WTC11 (cell line): Measurements from ENCODE around the gene ENTREP1. TPM values are rescaled to one million over a fixed set of nuclear protein-coding genes. Genes with fewer than 3 reads are reported as not detected.

Source experiments
- ATAC-seq: fragments of 200-7000 bp; cut with Tn5 transposase; 2 replicates; pipeline ENCODE4 v1.10.0; 2021; ENCODE audit warnings: mild to moderate bottlenecking, moderate library complexity
- CTCF ChIA-PET: fragments of 300-600 bp; sonication (Branson Sonifier 250); formaldehyde crosslinking; loops from one replicate; lab custom pipeline; 2021; ENCODE audit warnings: antibody characterized with exemption; lab: Charles Lee
- POLR2A ChIA-PET: fragments of 350-600 bp; sonication (Branson Sonifier 250); formaldehyde crosslinking; loops from one replicate; lab custom pipeline; 2021; ENCODE audit warnings: antibody characterized with exemption; lab: Charles Lee
- DNase-seq: peaks from one replicate; pipeline ENCODE4 v3.0.0; 2021; ENCODE audit warnings: low spot score
- H3K27ac Mint-ChIP-seq: 2 replicates; pipeline ENCODE4 v1.8.0; 2021; ENCODE audit warnings: mixed read lengths
- H3K27me3 Mint-ChIP-seq: 2 replicates; pipeline ENCODE4 v1.8.0; 2021; ENCODE audit warnings: low read depth, mild to moderate bottlenecking, moderate library complexity, mixed read lengths
- H3K36me3 Mint-ChIP-seq: 2 replicates; pipeline ENCODE4 v1.8.0; 2021; ENCODE audit warnings: mixed read lengths
- H3K4me1 Mint-ChIP-seq: 2 replicates; pipeline ENCODE4 v1.8.0; 2022; ENCODE audit warnings: mixed read lengths
- H3K4me3 Mint-ChIP-seq: 2 replicates; pipeline ENCODE4 v1.8.0; 2021; ENCODE audit warnings: mild to moderate bottlenecking, moderate library complexity, mixed read lengths
- H3K9me3 Mint-ChIP-seq: 2 replicates; pipeline ENCODE4 v1.8.0; 2021; ENCODE audit warnings: mixed read lengths
- CBFB ChIP-seq: sonication (generic); formaldehyde crosslinking; IDR thresholded peaks from 2 replicates; pipeline ENCODE4 v1.8.1; 2022; ENCODE audit warnings: mild to moderate bottlenecking, low read depth, missing genetic modification reagents
- CREB1 ChIP-seq: sonication (generic); formaldehyde crosslinking; IDR thresholded peaks from 2 replicates; pipeline ENCODE4 v1.8.0; 2023; ENCODE audit warnings: mild to moderate bottlenecking, missing genetic modification reagents
- CREM ChIP-seq: sonication (generic); formaldehyde crosslinking; IDR thresholded peaks from 2 replicates; pipeline ENCODE4 v1.8.1; 2022; ENCODE audit warnings: mild to moderate bottlenecking, missing genetic modification reagents, moderate library complexity
- ELF4 ChIP-seq: sonication (generic); formaldehyde crosslinking; IDR thresholded peaks from 2 replicates; pipeline ENCODE4 v1.8.1; 2022; ENCODE audit warnings: low read depth, mild to moderate bottlenecking, moderate library complexity, missing genetic modification reagents
- IRF2 ChIP-seq: sonication (generic); formaldehyde crosslinking; IDR thresholded peaks from 2 replicates; pipeline ENCODE4 v1.8.0; 2022; ENCODE audit warnings: low read depth, missing genetic modification reagents, borderline replicate concordance
- KAT7 ChIP-seq: sonication (generic); formaldehyde crosslinking; IDR thresholded peaks from 2 replicates; pipeline ENCODE4 v1.8.1; 2023; ENCODE audit warnings: missing genetic modification reagents, mild to moderate bottlenecking, borderline replicate concordance
- MXD4 ChIP-seq: fragments of 250-450 bp; sonication (Bioruptor Pico); IDR thresholded peaks from 2 replicates; pipeline ENCODE4 v1.8.0; 2021; ENCODE audit warnings: mild to moderate bottlenecking, moderate library complexity, borderline replicate concordance
- MYBL2 ChIP-seq: sonication (generic); formaldehyde crosslinking; IDR thresholded peaks from 2 replicates; pipeline ENCODE4 v1.8.1; 2023; ENCODE audit warnings: mild to moderate bottlenecking, moderate library complexity, missing genetic modification reagents
- NFYB ChIP-seq: sonication (generic); formaldehyde crosslinking; conservative IDR thresholded peaks from 2 replicates; pipeline ENCODE4 v1.8.0; 2022; ENCODE audit warnings: low read depth, missing genetic modification reagents
- NR1H2 ChIP-seq: sonication (generic); formaldehyde crosslinking; IDR thresholded peaks from 2 replicates; pipeline ENCODE4 v1.9.0; 2021; ENCODE audit warnings: mild to moderate bottlenecking, moderate library complexity, missing genetic modification reagents
- RORB ChIP-seq: fragments of 250-450 bp; sonication (Bioruptor Pico); IDR thresholded peaks from 2 replicates; pipeline ENCODE4 v1.9.0; 2021; ENCODE audit warnings: mild to moderate bottlenecking
- SOX15 ChIP-seq: fragments of 250-450 bp; sonication (Bioruptor Pico); IDR thresholded peaks from 2 replicates; pipeline ENCODE4 v1.9.0; 2021; ENCODE audit warnings: mild to moderate bottlenecking
- SP1 ChIP-seq: sonication (generic); formaldehyde crosslinking; conservative IDR thresholded peaks from 2 replicates; pipeline ENCODE4 v1.8.1; 2022; ENCODE audit warnings: missing genetic modification reagents
- TCF7 ChIP-seq: sonication (generic); formaldehyde crosslinking; IDR thresholded peaks from 2 replicates; pipeline ENCODE4 v1.8.0; 2022; ENCODE audit warnings: mild to moderate bottlenecking, low read depth, missing genetic modification reagents, moderate library complexity
- TEAD4 ChIP-seq: sonication (generic); formaldehyde crosslinking; IDR thresholded peaks from 2 replicates; pipeline ENCODE4 v1.8.0; 2022; ENCODE audit warnings: mild to moderate bottlenecking, missing genetic modification reagents
- TP53 ChIP-seq: sonication (generic); formaldehyde crosslinking; IDR thresholded peaks from 2 replicates; pipeline ENCODE4 v1.8.1; 2023; ENCODE audit warnings: mild to moderate bottlenecking, missing genetic modification reagents
- total RNA-seq: library from RNA; stranded (reverse); gene quantifications from 3 replicates; pipeline ENCODE4 v1.2.3, GENCODE V29; 2021
- TF ChIP-seq, protein P1 (sequence below): sonication (generic); formaldehyde crosslinking; IDR thresholded peaks from 2 replicates; pipeline ENCODE4 v1.8.1; 2022; ENCODE audit warnings: low read depth, mild to moderate bottlenecking, moderate library complexity, missing genetic modification reagents, borderline replicate concordance
- TF ChIP-seq, protein P2 (sequence below): fragments of 250-450 bp; sonication (Bioruptor Pico); conservative IDR thresholded peaks from 2 replicates; pipeline ENCODE4 v1.9.0; 2021; ENCODE audit warnings: mild to moderate bottlenecking
- TF ChIP-seq, protein P3 (sequence below): sonication (generic); formaldehyde crosslinking; conservative IDR thresholded peaks from 2 replicates; pipeline ENCODE4 v1.8.1; 2022; ENCODE audit warnings: mild to moderate bottlenecking, missing genetic modification reagents
- TF ChIP-seq, protein P4 (sequence below): sonication (generic); formaldehyde crosslinking; IDR thresholded peaks from 2 replicates; pipeline ENCODE4 v1.8.0; 2022; ENCODE audit warnings: mild to moderate bottlenecking, missing genetic modification reagents
- TF ChIP-seq, protein P5 (sequence below): sonication (generic); formaldehyde crosslinking; IDR thresholded peaks from 2 replicates; pipeline ENCODE4 v1.8.1; 2023; ENCODE audit warnings: mild to moderate bottlenecking, missing genetic modification reagents, moderate library complexity
- TF ChIP-seq, protein P6 (sequence below): sonication (generic); formaldehyde crosslinking; conservative IDR thresholded peaks from 2 replicates; pipeline ENCODE4 v1.8.1; 2023; ENCODE audit warnings: mild to moderate bottlenecking, low read depth, missing genetic modification reagents, moderate library complexity

The ENTREP1 gene
- total RNA-seq, 1 experiment from 2014 or later, result 22.4 TPM

DNA sequence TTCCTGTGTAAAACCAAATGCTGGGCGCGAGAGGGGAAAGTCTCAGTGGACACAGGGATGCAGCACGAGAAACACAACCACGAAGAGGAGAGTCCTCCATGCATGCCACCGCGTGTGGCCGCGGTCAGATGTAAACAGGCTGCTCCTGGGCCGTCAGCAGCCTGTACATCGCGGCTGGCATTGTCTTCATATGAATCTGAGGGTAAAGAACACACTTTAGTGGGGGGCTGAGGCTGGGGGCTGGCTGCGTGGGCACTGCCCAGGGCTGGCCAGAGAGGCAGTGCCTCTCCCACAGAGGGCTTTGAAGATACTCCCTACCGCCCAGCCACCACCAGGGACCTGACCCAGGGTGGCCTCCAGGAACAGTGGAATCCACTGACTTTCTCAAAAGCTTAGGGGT lies 106.2 kb downstream of the ENTREP1 start (continued):
- TF ChIP-seq MXD4 (CRISPR knock-in tag) (no peak), MYBL2 (CRISPR knock-in tag) (no peak)
- TF ChIP-seq, all 79 proteins: peak for 0

DNA sequence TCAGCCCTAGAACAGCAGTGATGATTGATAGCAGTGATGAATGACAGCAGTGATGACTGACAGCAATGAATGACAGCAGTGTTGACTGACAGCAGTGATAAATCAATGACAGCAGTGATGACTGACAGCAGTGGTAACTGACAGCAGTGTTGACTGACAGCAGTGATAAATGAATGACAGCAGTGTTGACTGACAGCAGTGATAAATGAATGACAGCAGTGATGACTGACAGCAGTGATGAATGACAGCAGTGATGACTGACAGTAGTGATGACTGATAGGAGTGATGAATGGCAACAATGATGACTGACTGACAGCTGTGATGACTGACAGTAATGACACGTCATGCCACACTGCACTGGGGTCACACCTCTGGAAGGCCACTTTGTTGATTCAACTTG lies 106.8 kb downstream of the ENTREP1 start:
- no peak for DNase-seq
- Mint-ChIP-seq H3K4me1 (peaks cover 4% of the 10 kb centered on the region), H3K4me3 (no peak overlapping the region), H3K36me3 (peaks cover 4% of the 10 kb centered on the region; the same call in 1 of the 2 replicates), H3K27me3 (peaks cover 2% of the 10 kb centered on the region; the same call in 1 of the 2 replicates), H3K9me3 (peaks cover 4% of the 10 kb centered on the region), H3K27ac (no peak overlapping the region)
- ChIA-PET POLR2A (no interaction called here), CTCF (interaction anchor here (1.0 to 1.5 kb wide), 2 partner anchors 10 to 241 kb away, joined by 3 read pairs; no protein-coding TSS in a partner anchor)
- no peak for ATAC-seq
- TF ChIP-seq NFYB (CRISPR knock-in tag), result no peak
- TF ChIP-seq, protein P1, sequence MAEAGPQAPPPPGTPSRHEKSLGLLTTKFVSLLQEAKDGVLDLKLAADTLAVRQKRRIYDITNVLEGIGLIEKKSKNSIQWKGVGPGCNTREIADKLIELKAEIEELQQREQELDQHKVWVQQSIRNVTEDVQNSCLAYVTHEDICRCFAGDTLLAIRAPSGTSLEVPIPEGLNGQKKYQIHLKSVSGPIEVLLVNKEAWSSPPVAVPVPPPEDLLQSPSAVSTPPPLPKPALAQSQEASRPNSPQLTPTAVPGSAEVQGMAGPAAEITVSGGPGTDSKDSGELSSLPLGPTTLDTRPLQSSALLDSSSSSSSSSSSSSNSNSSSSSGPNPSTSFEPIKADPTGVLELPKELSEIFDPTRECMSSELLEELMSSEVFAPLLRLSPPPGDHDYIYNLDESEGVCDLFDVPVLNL (CRISPR knock-in tag), result no peak
- TF ChIP-seq SOX15 (CRISPR knock-in tag), result no peak
- TF ChIP-seq, protein P2, sequence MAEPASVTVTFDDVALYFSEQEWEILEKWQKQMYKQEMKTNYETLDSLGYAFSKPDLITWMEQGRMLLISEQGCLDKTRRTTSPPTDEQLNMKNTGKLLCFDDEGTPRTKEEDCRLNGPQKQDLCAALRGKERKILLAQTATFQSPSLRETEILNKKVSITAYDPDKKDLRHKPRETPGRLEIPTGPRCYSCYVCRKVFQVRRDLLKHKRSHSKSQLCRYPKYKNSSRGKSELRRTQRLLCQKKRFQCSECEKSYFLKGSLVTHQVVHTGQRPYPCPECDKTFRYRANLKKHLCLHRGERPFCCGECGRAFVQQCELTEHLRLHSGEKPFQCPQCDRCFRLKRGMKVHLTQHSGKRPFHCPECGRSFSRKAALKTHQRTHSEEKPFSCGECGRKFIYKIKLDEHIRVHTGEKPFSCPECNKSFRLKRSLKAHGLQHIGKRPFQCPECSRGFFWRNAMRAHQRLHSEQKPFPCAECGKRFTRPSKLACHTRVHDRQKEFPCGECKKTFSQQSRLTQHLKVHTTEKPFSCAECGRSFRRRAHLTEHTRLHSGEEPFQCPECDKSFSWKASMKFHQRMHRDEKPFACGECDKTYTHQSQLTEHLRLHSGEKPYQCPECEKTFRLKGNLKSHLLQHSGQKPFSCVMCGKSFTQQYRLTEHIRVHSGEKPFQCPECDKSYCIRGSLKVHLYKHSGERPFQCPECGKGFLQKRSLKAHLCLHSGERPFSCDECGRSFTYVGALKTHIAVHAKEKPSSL (CRISPR knock-in tag), result no peak
- no peak for TF ChIP-seq TP53 (CRISPR knock-in tag)
- no peak for TF ChIP-seq NR1H2
- TF ChIP-seq TEAD4 (CRISPR knock-in tag), result no peak
- TF ChIP-seq, protein P3, sequence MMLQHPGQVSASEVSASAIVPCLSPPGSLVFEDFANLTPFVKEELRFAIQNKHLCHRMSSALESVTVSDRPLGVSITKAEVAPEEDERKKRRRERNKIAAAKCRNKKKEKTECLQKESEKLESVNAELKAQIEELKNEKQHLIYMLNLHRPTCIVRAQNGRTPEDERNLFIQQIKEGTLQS, result no peak
- TF ChIP-seq SP1, result no peak
- TF ChIP-seq MXD4 (CRISPR knock-in tag), result no peak
- TF ChIP-seq, protein P4, sequence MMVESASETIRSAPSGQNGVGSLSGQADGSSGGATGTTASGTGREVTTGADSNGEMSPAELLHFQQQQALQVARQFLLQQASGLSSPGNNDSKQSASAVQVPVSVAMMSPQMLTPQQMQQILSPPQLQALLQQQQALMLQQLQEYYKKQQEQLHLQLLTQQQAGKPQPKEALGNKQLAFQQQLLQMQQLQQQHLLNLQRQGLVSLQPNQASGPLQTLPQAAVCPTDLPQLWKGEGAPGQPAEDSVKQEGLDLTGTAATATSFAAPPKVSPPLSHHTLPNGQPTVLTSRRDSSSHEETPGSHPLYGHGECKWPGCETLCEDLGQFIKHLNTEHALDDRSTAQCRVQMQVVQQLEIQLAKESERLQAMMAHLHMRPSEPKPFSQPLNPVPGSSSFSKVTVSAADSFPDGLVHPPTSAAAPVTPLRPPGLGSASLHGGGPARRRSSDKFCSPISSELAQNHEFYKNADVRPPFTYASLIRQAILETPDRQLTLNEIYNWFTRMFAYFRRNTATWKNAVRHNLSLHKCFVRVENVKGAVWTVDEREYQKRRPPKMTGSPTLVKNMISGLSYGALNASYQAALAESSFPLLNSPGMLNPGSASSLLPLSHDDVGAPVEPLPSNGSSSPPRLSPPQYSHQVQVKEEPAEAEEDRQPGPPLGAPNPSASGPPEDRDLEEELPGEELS, result no peak
- no peak for TF ChIP-seq RORB
- TF ChIP-seq ELF4 (CRISPR knock-in tag), result no peak
- TF ChIP-seq CBFB, result no peak
- TF ChIP-seq CREB1 (CRISPR knock-in tag), result no peak

DNA sequence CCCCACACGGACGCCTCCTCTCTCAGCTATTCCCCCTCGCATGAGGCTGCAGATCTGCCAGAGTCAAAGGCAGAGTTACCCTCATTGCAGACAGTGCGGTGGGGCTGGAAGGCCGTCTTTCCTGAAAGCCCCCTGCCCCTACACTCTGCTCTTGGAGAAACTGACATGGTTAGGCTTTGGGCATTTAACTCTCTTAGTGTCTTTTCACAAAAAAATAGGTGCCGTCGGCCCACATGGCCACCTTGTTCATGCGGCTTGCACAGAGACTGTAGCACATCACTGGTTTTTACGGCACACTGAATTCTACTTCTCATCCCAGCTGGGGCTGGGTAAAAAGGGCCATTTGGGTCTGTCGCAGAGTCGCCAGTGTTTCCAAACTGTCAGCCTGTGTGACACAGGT lies 107.6 kb downstream of the ENTREP1 start:
- Mint-ChIP-seq H3K27ac (no peak overlapping the region), H3K9me3 (peaks cover 4% of the 10 kb centered on the region), H3K4me1 (peaks cover 4% of the 10 kb centered on the region), H3K27me3 (peaks cover 2% of the 10 kb centered on the region; the same call in 1 of the 2 replicates), H3K4me3 (no peak overlapping the region), H3K36me3 (peaks cover 4% of the 10 kb centered on the region; the same call in 1 of the 2 replicates)
- no peak for DNase-seq
- ChIA-PET POLR2A (no interaction called here), CTCF (interaction anchor here (1.0 to 1.5 kb wide), 2 partner anchors 10 to 240 kb away, joined by 3 read pairs; no protein-coding TSS in a partner anchor)
- ATAC-seq, result no peak
- TF ChIP-seq IRF2 (CRISPR knock-in tag) (no peak), TCF7 (CRISPR knock-in tag) (no peak), KAT7 (CRISPR knock-in tag) (no peak), CREM (CRISPR knock-in tag) (no peak), NFYB (CRISPR knock-in tag) (no peak)
- TF ChIP-seq, protein P5, sequence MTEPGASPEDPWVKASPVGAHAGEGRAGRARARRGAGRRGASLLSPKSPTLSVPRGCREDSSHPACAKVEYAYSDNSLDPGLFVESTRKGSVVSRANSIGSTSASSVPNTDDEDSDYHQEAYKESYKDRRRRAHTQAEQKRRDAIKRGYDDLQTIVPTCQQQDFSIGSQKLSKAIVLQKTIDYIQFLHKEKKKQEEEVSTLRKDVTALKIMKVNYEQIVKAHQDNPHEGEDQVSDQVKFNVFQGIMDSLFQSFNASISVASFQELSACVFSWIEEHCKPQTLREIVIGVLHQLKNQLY (CRISPR knock-in tag), result no peak
- TF ChIP-seq, protein P6, sequence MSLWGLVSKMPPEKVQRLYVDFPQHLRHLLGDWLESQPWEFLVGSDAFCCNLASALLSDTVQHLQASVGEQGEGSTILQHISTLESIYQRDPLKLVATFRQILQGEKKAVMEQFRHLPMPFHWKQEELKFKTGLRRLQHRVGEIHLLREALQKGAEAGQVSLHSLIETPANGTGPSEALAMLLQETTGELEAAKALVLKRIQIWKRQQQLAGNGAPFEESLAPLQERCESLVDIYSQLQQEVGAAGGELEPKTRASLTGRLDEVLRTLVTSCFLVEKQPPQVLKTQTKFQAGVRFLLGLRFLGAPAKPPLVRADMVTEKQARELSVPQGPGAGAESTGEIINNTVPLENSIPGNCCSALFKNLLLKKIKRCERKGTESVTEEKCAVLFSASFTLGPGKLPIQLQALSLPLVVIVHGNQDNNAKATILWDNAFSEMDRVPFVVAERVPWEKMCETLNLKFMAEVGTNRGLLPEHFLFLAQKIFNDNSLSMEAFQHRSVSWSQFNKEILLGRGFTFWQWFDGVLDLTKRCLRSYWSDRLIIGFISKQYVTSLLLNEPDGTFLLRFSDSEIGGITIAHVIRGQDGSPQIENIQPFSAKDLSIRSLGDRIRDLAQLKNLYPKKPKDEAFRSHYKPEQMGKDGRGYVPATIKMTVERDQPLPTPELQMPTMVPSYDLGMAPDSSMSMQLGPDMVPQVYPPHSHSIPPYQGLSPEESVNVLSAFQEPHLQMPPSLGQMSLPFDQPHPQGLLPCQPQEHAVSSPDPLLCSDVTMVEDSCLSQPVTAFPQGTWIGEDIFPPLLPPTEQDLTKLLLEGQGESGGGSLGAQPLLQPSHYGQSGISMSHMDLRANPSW (CRISPR knock-in tag), result no peak
- TF ChIP-seq, protein P4, result no peak
